ENCODE measurements around the gene RAB31. TPM values are rescaled to one million over a fixed set of nuclear protein-coding genes. Genes with fewer than 3 reads are reported as not detected.

RAB31 gene
- total RNA-seq, 3 donors from 2014 or later = 22.4 to 110 (median 32.4) TPM

DNA sequence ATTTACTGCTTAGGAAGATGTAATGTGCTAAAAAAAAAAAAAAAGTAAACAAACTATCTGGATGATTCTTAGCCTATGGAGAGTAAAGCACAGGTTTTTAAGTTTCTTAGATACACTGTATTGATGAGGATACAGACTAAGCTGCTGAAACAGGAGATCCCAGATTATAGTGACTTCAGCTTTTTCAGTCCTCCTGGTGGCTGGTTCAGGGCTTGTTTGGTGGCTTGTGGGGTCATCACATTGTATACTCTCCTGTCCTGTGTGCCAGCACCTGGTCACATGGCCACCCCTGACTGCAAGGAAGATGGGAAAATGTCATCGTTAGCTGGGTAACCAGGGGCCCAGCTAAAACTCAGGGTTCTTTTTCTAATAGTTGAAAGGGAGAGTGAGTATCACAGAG, 31.4 kb downstream of the RAB31 start:
- Histone ChIP-seq H3K27me3 (no peaks in the 10 kb centered on the region), H3K4me3 (no peak overlapping the region), H3K4me1 (peaks cover 2 to 12% of the 10 kb centered on the region in 2 donors), H3K9me3 (no peaks in the 10 kb centered on the region), H3K27ac (peak overlapping the region in 1 of 2 donors; percentile 48), H3K36me3 (no peaks in the 10 kb centered on the region)
- TF ChIP-seq POLR2AphosphoS5 (IDR thresholded peaks at IDR 0.05) (no peak), POLR2A (IDR thresholded peaks at IDR 0.05) (no peak)
- TF ChIP-seq, protein P1, sequence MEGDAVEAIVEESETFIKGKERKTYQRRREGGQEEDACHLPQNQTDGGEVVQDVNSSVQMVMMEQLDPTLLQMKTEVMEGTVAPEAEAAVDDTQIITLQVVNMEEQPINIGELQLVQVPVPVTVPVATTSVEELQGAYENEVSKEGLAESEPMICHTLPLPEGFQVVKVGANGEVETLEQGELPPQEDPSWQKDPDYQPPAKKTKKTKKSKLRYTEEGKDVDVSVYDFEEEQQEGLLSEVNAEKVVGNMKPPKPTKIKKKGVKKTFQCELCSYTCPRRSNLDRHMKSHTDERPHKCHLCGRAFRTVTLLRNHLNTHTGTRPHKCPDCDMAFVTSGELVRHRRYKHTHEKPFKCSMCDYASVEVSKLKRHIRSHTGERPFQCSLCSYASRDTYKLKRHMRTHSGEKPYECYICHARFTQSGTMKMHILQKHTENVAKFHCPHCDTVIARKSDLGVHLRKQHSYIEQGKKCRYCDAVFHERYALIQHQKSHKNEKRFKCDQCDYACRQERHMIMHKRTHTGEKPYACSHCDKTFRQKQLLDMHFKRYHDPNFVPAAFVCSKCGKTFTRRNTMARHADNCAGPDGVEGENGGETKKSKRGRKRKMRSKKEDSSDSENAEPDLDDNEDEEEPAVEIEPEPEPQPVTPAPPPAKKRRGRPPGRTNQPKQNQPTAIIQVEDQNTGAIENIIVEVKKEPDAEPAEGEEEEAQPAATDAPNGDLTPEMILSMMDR (IDR thresholded peaks at IDR 0.05) = no peak
- intact Hi-C loops (cut with DNase I; ENCODE audit: low total_unique reads) = no loop called here
- DNase-seq (ENCODE audit: low spot score in 2 of 2) = no peak

DNA sequence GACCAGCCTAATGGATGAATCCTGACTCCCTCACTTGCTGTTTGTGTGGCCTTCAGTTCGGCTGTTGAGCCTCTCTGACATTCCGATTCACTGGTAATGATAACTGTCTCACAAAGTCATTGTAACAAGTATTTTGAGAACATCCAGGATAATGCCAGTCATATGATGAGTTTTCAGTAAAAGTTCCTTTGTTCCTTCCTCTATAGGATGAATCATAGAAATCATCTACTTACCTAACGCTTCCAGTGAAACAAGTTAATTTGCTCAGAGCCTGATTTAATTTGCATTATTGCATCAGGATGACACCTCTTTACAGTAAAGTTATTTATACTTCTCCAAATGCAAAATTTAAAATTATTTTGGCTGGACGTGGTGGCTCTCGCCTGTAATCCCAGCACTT, 32.0 kb downstream of the RAB31 start:
- Histone ChIP-seq H3K36me3 (no peaks in the 10 kb centered on the region), H3K27me3 (no peaks in the 10 kb centered on the region), H3K4me3 (no peak overlapping the region), H3K27ac (peak overlapping the region in 1 of 2 donors; percentile 48), H3K9me3 (no peaks in the 10 kb centered on the region), H3K4me1 (peaks cover 2 to 12% of the 10 kb centered on the region in 2 donors)
- TF ChIP-seq, protein P1 (IDR thresholded peaks at IDR 0.05) = no peak
- TF ChIP-seq POLR2A (IDR thresholded peaks at IDR 0.05) (no peak), POLR2AphosphoS5 (IDR thresholded peaks at IDR 0.05) (no peak)
- intact Hi-C loops (cut with DNase I; ENCODE audit: low total_unique reads) = no loop called here
- no peak for DNase-seq (ENCODE audit: low spot score in 2 of 2)

DNA sequence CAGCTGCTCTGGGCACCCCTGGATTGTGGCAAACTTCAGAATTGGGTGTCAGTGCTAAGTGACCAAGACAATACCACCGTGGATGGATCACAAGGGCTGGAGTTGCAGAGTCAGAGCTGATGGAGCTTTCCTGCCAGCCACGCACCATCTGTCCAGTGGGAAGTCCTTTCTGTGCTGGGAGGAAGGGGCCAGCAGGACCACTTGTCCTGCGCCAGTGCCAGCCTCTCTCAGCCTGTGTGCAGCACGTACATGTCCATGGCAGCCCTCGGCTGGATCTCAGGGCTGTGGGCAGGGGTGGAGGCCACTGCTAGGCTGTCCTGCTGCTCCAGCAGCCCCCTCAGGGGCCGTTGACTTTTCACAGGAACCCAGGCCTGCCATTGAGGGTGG, 33.3 kb downstream of the RAB31 start:
- peak overlapping the region in 1 of 2 donors; percentile 82 for H3K27ac ChIP-seq
- H3K27me3 ChIP-seq = no peaks in the 10 kb centered on the region
- H3K36me3 ChIP-seq = no peaks in the 10 kb centered on the region
- TF ChIP-seq POLR2AphosphoS5 (IDR thresholded peaks at IDR 0.05) = no peak
- TF ChIP-seq POLR2A (IDR thresholded peaks at IDR 0.05) = no peak
- TF ChIP-seq, protein P1 (IDR thresholded peaks at IDR 0.05) = no peak
- intact Hi-C loops (cut with DNase I; ENCODE audit: low total_unique reads) = no loop called here
- no peak overlapping the region for H3K4me3 ChIP-seq
- H3K4me1 ChIP-seq = peaks cover 2 to 12% of the 10 kb centered on the region in 2 donors
- no peaks in the 10 kb centered on the region for H3K9me3 ChIP-seq
- DNase-seq (ENCODE audit: low spot score in 2 of 2) = no peak

DNA sequence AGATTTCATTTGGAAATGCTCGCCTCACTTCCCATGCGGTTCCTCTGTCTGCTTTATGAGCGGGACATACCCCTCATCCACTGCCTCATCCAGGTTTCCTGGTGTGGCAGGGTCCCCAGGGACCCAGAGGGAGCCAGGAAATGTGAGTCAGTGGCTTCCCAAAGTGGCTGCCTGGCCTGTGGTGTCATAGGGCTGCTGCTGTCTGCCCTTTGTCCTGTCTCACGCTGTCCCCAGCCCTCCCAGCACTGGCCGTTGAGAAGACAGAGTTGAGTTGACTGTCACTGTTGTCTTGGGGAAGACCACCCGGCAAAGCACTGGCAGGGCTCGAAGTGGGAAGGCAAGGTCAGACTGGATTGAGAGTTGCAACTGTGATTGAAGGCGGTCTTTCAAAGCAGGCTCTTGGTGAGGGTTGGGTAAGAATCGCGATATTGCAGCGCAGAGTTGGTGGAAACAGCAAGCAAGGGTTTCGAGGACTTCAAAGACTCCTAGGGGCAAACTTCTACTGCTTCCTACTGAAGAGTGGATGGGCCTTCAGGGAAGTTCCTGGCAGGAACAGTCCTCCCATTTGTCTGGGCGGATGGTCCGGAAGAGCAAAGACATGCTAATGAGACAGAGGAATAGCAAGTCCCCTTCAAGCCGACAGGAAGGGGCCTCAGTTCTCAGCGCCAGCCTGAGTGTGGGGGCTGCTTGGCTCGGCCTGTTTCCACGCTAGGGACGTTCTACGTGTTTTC, 33.9 kb downstream of the RAB31 start:
- Histone ChIP-seq H3K4me1 (peaks cover 2 to 12% of the 10 kb centered on the region in 2 donors), H3K36me3 (no peaks in the 10 kb centered on the region), H3K27me3 (no peaks in the 10 kb centered on the region), H3K4me3 (peak overlapping the region in 2 of 3 donors; percentile 30 to 49), H3K9me3 (no peaks in the 10 kb centered on the region), H3K27ac (peak overlapping the region; percentile 66 to 82)
- intact Hi-C loops (cut with DNase I; ENCODE audit: low total_unique reads) = no loop called here
- no peak for DNase-seq (ENCODE audit: low spot score in 2 of 2)
- no peak for TF ChIP-seq POLR2AphosphoS5 (IDR thresholded peaks at IDR 0.05)
- TF ChIP-seq POLR2A (IDR thresholded peaks at IDR 0.05) = no peak
- TF ChIP-seq, protein P1 (IDR thresholded peaks at IDR 0.05) = no peak

DNA sequence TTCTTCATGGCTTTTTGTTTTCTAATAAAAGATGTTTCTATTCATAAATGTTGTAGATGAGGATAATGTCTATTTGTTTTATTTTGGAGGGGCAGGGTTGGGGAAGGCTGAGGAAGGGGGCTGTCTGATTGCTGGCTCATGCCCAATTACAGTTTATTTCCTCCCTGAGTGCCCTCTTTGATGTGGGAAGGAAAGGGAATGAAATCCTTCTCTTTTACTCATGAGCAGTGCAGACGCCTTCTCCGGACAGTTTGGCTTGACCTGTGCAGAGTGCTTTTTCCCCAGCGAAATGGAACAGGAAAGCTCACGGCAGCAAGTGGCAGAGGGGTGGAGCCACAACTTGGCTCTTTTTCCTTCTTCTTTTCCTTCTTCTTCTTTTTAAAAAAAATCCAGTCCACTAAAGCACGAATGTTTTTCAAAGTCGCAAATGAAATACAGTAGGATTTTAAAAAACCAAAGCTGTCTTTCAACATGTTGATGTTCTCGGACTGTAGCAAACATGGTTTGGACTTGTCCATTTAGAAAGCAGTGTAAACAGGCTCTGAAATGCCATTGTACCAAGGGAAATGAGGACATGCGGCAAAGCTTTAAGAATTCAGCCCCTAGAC, 34.5 kb downstream of the RAB31 start:
- no peak for DNase-seq (ENCODE audit: low spot score in 2 of 2)
- intact Hi-C loops (cut with DNase I; ENCODE audit: low total_unique reads) = no loop called here

More for the DNA sequence above, 34.5 kb downstream of the RAB31 start:
- H3K36me3 ChIP-seq = no peaks in the 10 kb centered on the region
- H3K4me1 ChIP-seq = peaks cover 2 to 12% of the 10 kb centered on the region in 2 donors
- no peaks in the 10 kb centered on the region for H3K9me3 ChIP-seq
- H3K27ac ChIP-seq = peak overlapping the region; percentile 66 to 82
- peak overlapping the region in 2 of 3 donors; percentile 30 to 49 for H3K4me3 ChIP-seq
- no peaks in the 10 kb centered on the region for H3K27me3 ChIP-seq
- TF ChIP-seq, protein P1 (IDR thresholded peaks at IDR 0.05) = no peak
- TF ChIP-seq POLR2A (IDR thresholded peaks at IDR 0.05) (no peak), POLR2AphosphoS5 (IDR thresholded peaks at IDR 0.05) (no peak)

Data from breast epithelium (tissue), 4 donors.